Pancreas (tissue), 10 donors: ENCODE data around the gene RNF167. TPM values are rescaled to one million over a fixed set of nuclear protein-coding genes. Genes with fewer than 3 reads are reported as not detected.

ENCODE experiments used
- ATAC-seq, 4 donors: fragments of 200-7000 bp; cut with Tn5 transposase; one replicate each; pipeline versions ENCODE4 v1.8.0 to v1.9.1; 2020; ENCODE audit warnings: mild to moderate bottlenecking in 4 of 4, moderate library complexity in 4 of 4
- DNase-seq, 6 donors: peaks; one replicate each; pipeline ENCODE4 v3.0.0-alpha.2; 2020
- FAIRE-seq: peaks from 2 replicates; lab custom pipeline; 2012; peaks lifted over from hg19 to GRCh38; lab: Jason Lieb, UNC
- H3K27ac ChIP-seq, 4 donors: fragments of 200-600 bp; sonication (generic); 1 replicate in 3 of 4; 2 replicates in 1 of 4; pipeline versions ENCODE4 v1.5.0 to v1.8.0; 2020
- H3K27me3 ChIP-seq, 4 donors: fragments of 200-600 bp; one replicate each; pipeline ENCODE4 v1.8.0; 2021
- H3K36me3 ChIP-seq, 3 donors: fragments of 200-600 bp; sonication (generic) in 1 of 3; one replicate each; pipeline versions ENCODE4 v1.5.0 to v1.8.0; 2020 to 2021
- H3K4me1 ChIP-seq, 3 donors: fragments of 200-600 bp; one replicate each; pipeline ENCODE4 v1.8.0; 2021
- H3K4me3 ChIP-seq, 4 donors: fragments of 200-600 bp; sonication (generic) in 2 of 4; one replicate each; pipeline versions ENCODE4 v1.5.0 to v1.8.0; 2020 to 2021
- H3K9me3 ChIP-seq, 4 donors: fragments of 200-600 bp; one replicate each; pipeline ENCODE4 v1.8.0; 2021
- WGBS, 2 donors: extraction: QIAGEN DNeasy Blood & Tissue Kit; methylation state at CpG; one replicate each; pipeline ENCODE4 v1.1.7; 2013; 5-methylcytosine and 5-hydroxymethylcytosine counted together
- intact Hi-C, 3 donors: fragments of 100-400 bp; cut with DNase I; formaldehyde crosslinking; loops; one replicate each; pipeline versions ENCODE4 v1.11.1 to v1.14.2; 2022
- polyA plus RNA-seq, 2 donors: library from polyadenylated mRNA; stranded (reverse); fragments of 200-250 nt; gene quantifications; one replicate each; pipeline ENCODE4 v1.2.3, GENCODE V29; 2013
- total RNA-seq, 6 donors: library from RNA; stranded (reverse); fragmentation: NEBNext Ultra II Directional in 4 of 6; extraction: Animal tissue kit (Norgen Biotek cat#: 25700) in 4 of 6; gene quantifications; one replicate each; pipeline versions ENCODE4 v1.2.1 to v1.2.4, GENCODE V29; 2021 to 2023
- TF ChIP-seq, protein P1 (sequence below), 4 donors: fragments of 200-600 bp; sonication (generic) in 3 of 4; IDR thresholded peaks; one replicate each; pipeline versions ENCODE4 v1.5.0 to v1.8.0; 2021; ENCODE audit warnings: antibody characterized with exemption in 4 of 4
- donor health status: healthy with polysubstance abuse.
- donor health status: DM: no; HTN: no; CAD: no; lungs with moderate emphysema.
- donor health status: DM: no; HTN: no; CAD: no.
- donor health status: control.
- donor health status: control.
- donor health status: Bipolar disorder and iron deficiency.
- donor health status: DM: yes; HTN: yes; CAD: no.
- donor health status: DM: no; HTN: no; CAD: no.
- donor health status: DM: no; HTN: no; CAD: no.
- donor health status: DM: yes; HTN: yes; CAD: no.

The RNF167 gene
- total and polyA plus RNA-seq, 8 donors: 40.8 to 118 (median 53.0) TPM

DNA sequence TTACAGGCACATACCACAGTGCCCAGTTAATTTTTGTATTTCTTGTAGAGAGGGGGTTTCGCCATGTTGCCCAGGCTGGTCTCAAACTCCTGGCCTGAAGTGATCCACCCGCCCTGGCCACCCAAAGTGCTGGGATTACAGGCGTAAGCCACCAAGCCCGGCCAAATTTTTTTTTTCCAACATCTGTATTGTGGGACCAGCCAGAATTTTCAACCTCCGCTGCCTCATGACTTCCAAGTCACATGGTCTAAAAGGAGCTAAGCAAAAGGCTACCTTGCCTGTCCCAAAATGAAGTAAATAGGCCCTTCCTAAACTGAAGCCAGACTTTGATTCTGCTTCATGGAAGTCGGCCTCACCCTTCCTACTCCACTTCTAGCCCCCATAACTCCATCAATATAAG lies 31.8 kb downstream of the RNF167 start:
- FAIRE-seq: no peak
- intact Hi-C loops: no loop called here
- ATAC-seq: no peak
- Histone ChIP-seq H3K27ac (no peak overlapping the region), H3K9me3 (no peaks in the 10 kb centered on the region), H3K27me3 (no peaks in the 10 kb centered on the region), H3K4me1 (peaks cover 0 to 11% (median 4%) of the 10 kb centered on the region in 3 donors), H3K4me3 (no peak overlapping the region), H3K36me3 (peaks cover 0 to 11% (median 0%) of the 10 kb centered on the region in 3 donors)
- TF ChIP-seq, protein P1, sequence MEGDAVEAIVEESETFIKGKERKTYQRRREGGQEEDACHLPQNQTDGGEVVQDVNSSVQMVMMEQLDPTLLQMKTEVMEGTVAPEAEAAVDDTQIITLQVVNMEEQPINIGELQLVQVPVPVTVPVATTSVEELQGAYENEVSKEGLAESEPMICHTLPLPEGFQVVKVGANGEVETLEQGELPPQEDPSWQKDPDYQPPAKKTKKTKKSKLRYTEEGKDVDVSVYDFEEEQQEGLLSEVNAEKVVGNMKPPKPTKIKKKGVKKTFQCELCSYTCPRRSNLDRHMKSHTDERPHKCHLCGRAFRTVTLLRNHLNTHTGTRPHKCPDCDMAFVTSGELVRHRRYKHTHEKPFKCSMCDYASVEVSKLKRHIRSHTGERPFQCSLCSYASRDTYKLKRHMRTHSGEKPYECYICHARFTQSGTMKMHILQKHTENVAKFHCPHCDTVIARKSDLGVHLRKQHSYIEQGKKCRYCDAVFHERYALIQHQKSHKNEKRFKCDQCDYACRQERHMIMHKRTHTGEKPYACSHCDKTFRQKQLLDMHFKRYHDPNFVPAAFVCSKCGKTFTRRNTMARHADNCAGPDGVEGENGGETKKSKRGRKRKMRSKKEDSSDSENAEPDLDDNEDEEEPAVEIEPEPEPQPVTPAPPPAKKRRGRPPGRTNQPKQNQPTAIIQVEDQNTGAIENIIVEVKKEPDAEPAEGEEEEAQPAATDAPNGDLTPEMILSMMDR (IDR thresholded peaks at IDR 0.05): no peak
- DNase-seq: no peak
- WGBS, 2 donors: 87 to 88% methylated on average over 6 of the region's 6 CpGs

DNA sequence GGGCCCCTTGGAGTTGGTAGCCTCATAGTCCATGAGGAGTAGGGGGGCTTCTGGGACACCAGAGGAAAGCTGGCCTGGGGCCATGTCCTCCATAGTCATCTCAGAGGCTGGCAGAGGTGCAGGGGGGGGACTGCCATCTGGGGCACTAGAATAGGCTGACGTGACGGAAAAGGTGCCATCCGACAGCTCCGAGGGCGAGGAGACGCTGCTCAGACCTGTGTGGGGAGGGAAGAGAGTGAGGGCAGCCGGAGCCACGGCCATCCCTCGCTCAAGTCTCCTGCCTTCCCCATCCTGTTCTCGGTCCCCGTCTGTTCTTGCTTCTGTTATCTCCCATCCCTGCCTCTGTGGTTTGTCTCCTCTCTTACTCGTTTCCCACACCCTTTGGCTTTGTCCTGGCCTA lies 32.3 kb downstream of the RNF167 start:
- DNase-seq: no peak
- H3K36me3 ChIP-seq: peaks cover 0 to 16% (median 0%) of the 10 kb centered on the region in 3 donors
- no peak overlapping the region for H3K27ac ChIP-seq

DNA sequence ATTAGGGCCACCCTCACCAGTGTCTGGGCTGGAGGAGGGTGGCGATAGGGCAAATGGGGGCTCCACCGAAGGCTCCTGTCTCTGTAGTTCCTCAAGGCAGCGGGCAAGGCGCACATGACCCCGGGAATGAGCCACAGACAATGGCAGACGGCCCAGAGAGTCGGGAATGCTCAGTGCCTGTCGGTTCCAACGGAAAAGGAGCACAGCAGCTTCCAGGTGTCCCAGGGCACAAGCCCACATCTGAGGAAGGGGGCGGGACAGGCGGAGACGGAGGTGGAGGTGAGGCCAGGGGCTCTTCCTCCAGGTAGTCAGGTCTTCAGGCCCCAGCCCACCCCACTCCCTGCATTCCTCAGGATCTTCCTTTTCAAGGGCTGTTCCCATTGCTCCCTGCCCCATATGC lies 32.7 kb downstream of the RNF167 start:
- Histone ChIP-seq H3K36me3 (peaks cover 0 to 20% (median 0%) of the 10 kb centered on the region in 3 donors), H3K9me3 (no peaks in the 10 kb centered on the region), H3K4me3 (no peak overlapping the region), H3K27me3 (no peaks in the 10 kb centered on the region), H3K27ac (no peak overlapping the region), H3K4me1 (peaks cover 0 to 11% (median 4%) of the 10 kb centered on the region in 3 donors)
- intact Hi-C loops: no loop called here
- WGBS, 2 donors: 86 to 92% methylated on average over 12 of the region's 12 CpGs
- TF ChIP-seq, protein P1 (IDR thresholded peaks at IDR 0.05): no peak
- ATAC-seq: no peak
- DNase-seq: no peak
- no peak for FAIRE-seq

More for the DNA sequence above, 32.3 kb downstream of the RNF167 start:
- Histone ChIP-seq H3K27me3 (no peaks in the 10 kb centered on the region), H3K4me3 (no peak overlapping the region), H3K4me1 (peaks cover 0 to 11% (median 4%) of the 10 kb centered on the region in 3 donors), H3K9me3 (no peaks in the 10 kb centered on the region)
- WGBS, 2 donors: 91 to 94% methylated on average over 12 of the region's 12 CpGs
- FAIRE-seq: no peak
- no peak for ATAC-seq
- intact Hi-C loops: no loop called here
- TF ChIP-seq, protein P1 (IDR thresholded peaks at IDR 0.05): no peak

DNA sequence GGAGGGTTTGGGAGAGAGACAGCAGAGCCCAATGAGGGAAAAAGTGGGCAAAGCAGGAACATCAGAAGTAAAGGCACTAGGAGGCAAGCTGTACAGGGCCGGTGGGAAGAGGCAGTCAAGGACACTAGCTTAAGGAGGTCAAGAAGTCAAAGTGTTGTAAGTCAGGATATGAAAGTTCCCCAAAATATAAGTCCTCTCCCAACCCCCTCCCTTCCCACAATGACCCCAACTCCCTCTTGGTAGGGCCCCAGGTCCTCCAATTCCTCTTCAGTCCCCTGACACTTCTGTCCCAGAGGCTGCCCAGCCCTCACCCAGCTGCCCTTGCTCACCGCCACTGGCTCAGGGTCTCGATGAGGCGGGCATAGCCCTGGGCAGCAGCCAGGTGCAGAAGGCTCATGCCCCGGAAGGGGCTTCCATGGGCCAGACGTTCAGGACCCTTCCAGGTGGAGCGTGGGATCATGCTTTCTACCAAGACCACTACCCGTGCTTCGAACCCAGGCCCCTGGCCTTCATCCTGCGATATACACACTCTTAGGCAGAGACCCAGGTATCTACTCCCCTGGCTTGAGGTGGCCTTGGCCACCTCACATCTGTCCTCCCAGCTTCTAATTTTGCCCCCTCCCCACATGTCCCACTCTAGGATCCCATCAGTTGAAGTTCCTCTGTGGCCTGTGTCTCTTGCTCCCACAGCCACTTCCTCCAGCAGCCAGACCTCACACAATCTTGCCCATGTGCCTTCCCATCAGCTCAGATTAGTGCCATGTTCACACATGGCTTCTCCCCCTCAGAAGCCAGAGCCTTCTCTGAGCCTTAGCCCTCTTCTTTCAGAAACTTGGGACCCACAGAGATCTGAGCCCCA lies 33.4 kb downstream of the RNF167 start:
- peaks cover 0 to 9% (median 4%) of the 10 kb centered on the region in 3 donors for H3K4me1 ChIP-seq
- no peaks in the 10 kb centered on the region for H3K9me3 ChIP-seq
- no peak for DNase-seq
- ATAC-seq: no peak
- TF ChIP-seq, protein P1 (IDR thresholded peaks at IDR 0.05): no peak
- peaks cover 0 to 24% (median 0%) of the 10 kb centered on the region in 3 donors for H3K36me3 ChIP-seq
- no peak for FAIRE-seq
- no peak overlapping the region for H3K4me3 ChIP-seq
- 85 to 88% methylated on average over 10 of the region's 10 CpGs for WGBS, 2 donors
- H3K27ac ChIP-seq: no peak overlapping the region
- intact Hi-C loops: no loop called here
- no peaks in the 10 kb centered on the region for H3K27me3 ChIP-seq
